ENCODE data around the gene TRIM51.
"Not testable (repeated sequence)": the region's sequence is repeated elsewhere in the genome, so short reads cannot be mapped to it uniquely, and the experiment has no call there.

GRCh38 chr11:55884995-55885394 lies 1.9 kb downstream of the TRIM51 start:
- not testable (repeated sequence) for TF ChIP-seq CTCF (IDR thresholded peaks at IDR 0.05; ENCODE audit: low read depth, low read length); POLR2A (IDR thresholded peaks at IDR 0.05; ENCODE audit: extremely low read depth, insufficient read length)

Measured in NB4 (cell line).